Liver (tissue), 9 donors: ENCODE measurements around the gene EML1. TPM values are rescaled to one million over a fixed set of nuclear protein-coding genes. Genes with fewer than 3 reads are reported as not detected.

Experiments used
- DNase-seq: peaks from one replicate; pipeline ENCODE4 v3.0.0-alpha.2; 2017; ENCODE audit warnings: low spot score
- H3K27ac ChIP-seq, 2 donors: one replicate each; pipeline ENCODE4 v1.7.0; 2013; ENCODE audit warnings: inconsistent platforms in 2 of 2, low read length in 2 of 2, control low read depth in 1 of 2, low read depth in 1 of 2, mild to moderate bottlenecking in 1 of 2
- H3K27me3 ChIP-seq, 4 donors: one replicate each; pipeline versions ENCODE4 v1.6.1 to v1.7.0; 2013; ENCODE audit warnings: low read length in 3 of 4, inconsistent platforms in 1 of 4, mild to moderate bottlenecking in 1 of 4, moderate library complexity in 1 of 4; ENCODE audit not compliant: control insufficient read depth in 4 of 4, insufficient read depth in 4 of 4
- H3K36me3 ChIP-seq, 4 donors: one replicate each; pipeline versions ENCODE4 v1.6.1 to v1.7.0; 2013; ENCODE audit warnings: low read length in 3 of 4, mild to moderate bottlenecking in 3 of 4, low read depth in 1 of 4, moderate library complexity in 1 of 4; ENCODE audit not compliant: control insufficient read depth in 4 of 4, insufficient read depth in 3 of 4
- H3K4me1 ChIP-seq, 4 donors: one replicate each; pipeline versions ENCODE4 v1.6.1 to v1.7.0; 2013; ENCODE audit warnings: low read length in 3 of 4, mild to moderate bottlenecking in 3 of 4, moderate library complexity in 1 of 4; ENCODE audit not compliant: control insufficient read depth in 4 of 4, insufficient read depth in 4 of 4
- H3K4me3 ChIP-seq, 3 donors: one replicate each; pipeline versions ENCODE4 v1.6.1 to v1.7.0; 2013; ENCODE audit warnings: low read length in 3 of 3, control low read depth in 1 of 3, low read depth in 1 of 3, mild to moderate bottlenecking in 1 of 3
- H3K9ac ChIP-seq, 2 donors: one replicate each; pipeline ENCODE4 v1.7.0; 2013; ENCODE audit warnings: low read length in 2 of 2, mild to moderate bottlenecking in 2 of 2, moderate library complexity in 2 of 2, control low read depth in 1 of 2, low read depth in 1 of 2
- H3K9me3 ChIP-seq, 4 donors: one replicate each; pipeline versions ENCODE4 v1.6.1 to v1.7.0; 2013; ENCODE audit warnings: low read length in 3 of 4; ENCODE audit not compliant: control insufficient read depth in 4 of 4
- ATF3 ChIP-seq: IDR thresholded peaks from 2 replicates; pipeline ENCODE4 v1.6.1; 2016; ENCODE audit warnings: antibody characterized with exemption
- CTCF ChIP-seq: fragments of 150-350 bp; IDR thresholded peaks from 2 replicates; pipeline ENCODE4 v1.5.1; 2017; ENCODE audit warnings: improper control_type of control experiment, low read depth, low read length; ENCODE audit not compliant: missing input control
- EGR1 ChIP-seq, 2 donors: IDR thresholded peaks; 2 replicates each; pipeline ENCODE4 v1.6.1; 2016 to 2018; ENCODE audit warnings: antibody characterized with exemption in 2 of 2, low read depth in 2 of 2
- FOXA1 ChIP-seq: IDR thresholded peaks from 2 replicates; pipeline ENCODE4 v1.6.1; 2016; ENCODE audit warnings: antibody characterized with exemption
- FOXA2 ChIP-seq: IDR thresholded peaks from 2 replicates; pipeline ENCODE4 v1.6.1; 2016; ENCODE audit warnings: antibody characterized with exemption
- GABPA ChIP-seq, 2 donors: IDR thresholded peaks in 1 of 2; conservative IDR thresholded peaks in 1 of 2; 2 replicates each; pipeline ENCODE4 v1.6.1; 2016; ENCODE audit warnings: antibody characterized with exemption in 2 of 2, mild to moderate bottlenecking in 1 of 2, moderate library complexity in 1 of 2
- HNF4A ChIP-seq, 2 donors: conservative IDR thresholded peaks; 2 replicates each; pipeline ENCODE4 v1.6.1; 2016; ENCODE audit warnings: antibody characterized with exemption in 2 of 2, mild to moderate bottlenecking in 2 of 2
- HNF4G ChIP-seq: IDR thresholded peaks from 2 replicates; pipeline ENCODE4 v1.6.1; 2016; ENCODE audit warnings: antibody characterized with exemption
- JUND ChIP-seq, 2 donors: IDR thresholded peaks; 2 replicates each; pipeline ENCODE4 v1.6.1; 2016; ENCODE audit warnings: antibody characterized with exemption in 2 of 2
- MAX ChIP-seq: IDR thresholded peaks from 2 replicates; pipeline ENCODE4 v1.6.1; 2016; ENCODE audit warnings: antibody characterized with exemption
- NR2F2 ChIP-seq: IDR thresholded peaks from 2 replicates; pipeline ENCODE4 v1.6.1; 2016; ENCODE audit warnings: antibody characterized with exemption
- RAD21 ChIP-seq, 2 donors: IDR thresholded peaks; 2 replicates each; pipeline ENCODE4 v1.6.1; 2016; ENCODE audit warnings: antibody characterized with exemption in 2 of 2, mild to moderate bottlenecking in 2 of 2
- REST ChIP-seq: IDR thresholded peaks from 2 replicates; pipeline ENCODE4 v1.6.1; 2016; ENCODE audit warnings: antibody characterized with exemption, mild to moderate bottlenecking
- RXRA ChIP-seq, 2 donors: IDR thresholded peaks; 2 replicates each; pipeline ENCODE4 v1.6.1; 2017 to 2018; ENCODE audit warnings: antibody characterized with exemption in 2 of 2, mild to moderate bottlenecking in 1 of 2
- SP1 ChIP-seq: IDR thresholded peaks from 2 replicates; pipeline ENCODE4 v1.6.1; 2018; ENCODE audit warnings: antibody characterized with exemption, mild to moderate bottlenecking
- TAF1 ChIP-seq: conservative IDR thresholded peaks from 2 replicates; pipeline ENCODE4 v1.6.1; 2016; ENCODE audit warnings: antibody characterized with exemption, mild to moderate bottlenecking
- YY1 ChIP-seq: IDR thresholded peaks from 2 replicates; pipeline ENCODE4 v1.6.1; 2016; ENCODE audit warnings: antibody characterized with exemption, mild to moderate bottlenecking
- ZBTB33 ChIP-seq: IDR thresholded peaks from 2 replicates; pipeline ENCODE4 v1.6.1; 2016; ENCODE audit warnings: antibody characterized with exemption
- WGBS: extraction: QIAGEN DNeasy Blood & Tissue Kit; methylation state at CpG from one replicate; pipeline ENCODE4 v1.1.7; 2013; 5-methylcytosine and 5-hydroxymethylcytosine counted together
- polyA plus RNA-seq, 2 donors: library from polyadenylated mRNA; stranded (reverse) in 1 of 2; unstranded in 1 of 2; fragments of 200-250 nt in 1 of 2; fragments of >200 nt in 1 of 2; fragmentation: Nextera tagmentation in 1 of 2; extraction: Ambion mirVana in 1 of 2; gene quantifications; one replicate each; pipeline versions ENCODE4 v1.2.1 to v1.2.3, GENCODE V29; 2013 to 2015
- total RNA-seq, 2 donors: library from RNA; depleted of rRNA; stranded (reverse); fragments of >200 nt; gene quantifications; one replicate each; pipeline ENCODE4 v1.2.3, GENCODE V29; 2014
- donor health status: healthy.
- donor health status: healthy.
- donor health status: healthy.
- donor health status: healthy.
- donor health status: healthy.

EML1 gene
- total and polyA plus RNA-seq, 4 donors, result 2.7 to 14.6 (median 4.6) TPM

GRCh38 chr14:99947695-99948094 is 154.5 kb downstream of the EML1 start:
- Histone ChIP-seq H3K9me3 (no peaks in the 10 kb centered on the region), H3K27ac (peak overlapping the region; percentile 61 to 77), H3K27me3 (no peaks in the 10 kb centered on the region), H3K4me1 (peaks cover 17 to 57% (median 43%) of the 10 kb centered on the region in 4 donors), H3K36me3 (no peaks in the 10 kb centered on the region), H3K9ac (peak overlapping the region in 1 of 2 donors; percentile 6), H3K4me3 (no peak overlapping the region)
- no peak for DNase-seq
- 26% methylated on average over 6 of the region's 6 CpGs for WGBS
- TF ChIP-seq HNF4A (conservative IDR thresholded peaks at IDR 0.05), result peak; percentile 81 to 93
- TF ChIP-seq FOXA2, result peak; percentile 64
- TF ChIP-seq JUND (IDR thresholded peaks at IDR 0.05), result peak; percentile 82 to 90
- TF ChIP-seq CTCF, result no peak
- peak; percentile 84 for TF ChIP-seq YY1
- TF ChIP-seq NR2F2, result no peak
- peak; percentile 88 for TF ChIP-seq SP1
- TF ChIP-seq REST, result peak; percentile 58
- peak; percentile 58 for TF ChIP-seq FOXA1
- peak; percentile 84 to 97 for TF ChIP-seq RXRA (IDR thresholded peaks at IDR 0.05)
- peak; percentile 91 for TF ChIP-seq MAX
- peak; percentile 42 for TF ChIP-seq TAF1
- peak; percentile 44 to 59 for TF ChIP-seq RAD21 (IDR thresholded peaks at IDR 0.05)
- peak; percentile 27 for TF ChIP-seq HNF4G
- peak; percentile 95 for TF ChIP-seq ZBTB33
- TF ChIP-seq EGR1 (IDR thresholded peaks at IDR 0.05; ENCODE audit: low read depth in 2 of 2), result peak in 1 of 2 donors; percentile 75
- TF ChIP-seq ATF3, result peak; percentile 74
- peak in 1 of 2 donors; percentile 37 for TF ChIP-seq GABPA (IDR thresholded peaks at IDR 0.05 in 1 of 2, conservative IDR thresholded peaks at IDR 0.05 in 1 of 2)
